GM19238 (cell line): Measurements from ENCODE around the gene ADGRB2.

ENCODE experiments used
- DNase-seq: peaks from one replicate; pipeline ENCODE4 v3.0.0; 2011; ENCODE audit warnings: low spot score; ENCODE audit not compliant: insufficient read length

ADGRB2 gene

DNA sequence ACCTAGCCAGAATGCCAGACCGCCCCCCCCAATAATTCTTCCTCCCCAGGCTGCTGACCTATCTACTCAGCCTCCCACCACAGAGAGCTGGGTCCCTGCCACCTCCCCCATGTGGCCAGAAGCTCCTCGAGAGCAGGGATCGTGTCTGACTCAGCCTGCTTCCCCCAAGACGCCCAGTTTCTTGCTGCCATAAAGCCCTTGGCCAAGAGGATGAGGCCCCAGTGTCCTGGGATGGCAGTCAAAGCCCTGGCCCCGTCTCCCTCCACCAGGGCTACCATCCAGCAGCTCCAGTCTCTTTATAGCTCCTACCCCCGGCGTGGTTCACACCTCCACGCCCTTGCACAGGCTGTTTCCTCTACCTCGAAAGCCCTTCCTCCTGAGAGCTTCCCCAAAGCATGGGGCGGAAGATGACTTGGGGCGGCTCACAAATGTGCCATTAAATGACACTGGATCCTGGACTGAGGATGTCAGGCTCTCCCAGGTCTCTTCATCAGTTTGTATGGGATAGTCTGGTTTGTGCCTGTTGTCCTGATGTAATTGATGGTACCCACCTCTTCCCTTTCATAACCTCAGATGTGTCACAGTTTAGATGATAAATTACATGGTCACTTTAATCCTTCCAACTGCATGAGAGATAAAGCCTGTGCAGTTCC is 13.2 kb downstream of the ADGRB2 start:
- no peak for DNase-seq

GRCh38 chr1:31749785-31750735 is 14.1 kb downstream of the ADGRB2 start:
- DNase-seq = no peak

DNA sequence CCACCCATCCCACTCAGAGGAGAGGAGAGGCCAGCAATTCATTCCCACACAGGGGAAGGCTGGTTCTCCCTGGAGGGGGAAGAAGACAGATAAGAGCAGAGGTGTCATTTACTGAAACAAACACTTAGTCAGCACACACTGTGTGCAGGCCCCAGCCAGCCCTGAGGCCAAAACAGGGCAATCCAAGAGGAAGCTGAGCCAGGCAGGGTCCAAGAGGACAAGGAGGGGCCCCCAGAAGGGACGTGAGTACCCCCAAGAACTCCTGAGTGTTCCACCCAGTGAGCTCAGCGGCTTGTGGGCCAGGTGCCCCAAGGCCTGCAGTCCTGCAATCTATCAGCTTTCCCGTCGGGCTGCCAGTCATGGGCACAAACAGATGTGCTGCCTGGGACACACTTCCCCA is 15.8 kb downstream of the ADGRB2 start:
- no peak for DNase-seq

GRCh38 chr1:31747304-31747703 is 16.8 kb downstream of the ADGRB2 start:
- DNase-seq = no peak

GRCh38 chr1:31746687-31747086 is 17.5 kb downstream of the ADGRB2 start:
- no peak for DNase-seq

GRCh38 chr1:31745946-31746670 is 18.0 kb downstream of the ADGRB2 start:
- DNase-seq = no peak

GRCh38 chr1:31745096-31745945 is 18.8 kb downstream of the ADGRB2 start:
- peak; percentile 77 for DNase-seq

GRCh38 chr1:31744165-31744888 is 19.8 kb downstream of the ADGRB2 start:
- DNase-seq = peak; percentile 76

DNA sequence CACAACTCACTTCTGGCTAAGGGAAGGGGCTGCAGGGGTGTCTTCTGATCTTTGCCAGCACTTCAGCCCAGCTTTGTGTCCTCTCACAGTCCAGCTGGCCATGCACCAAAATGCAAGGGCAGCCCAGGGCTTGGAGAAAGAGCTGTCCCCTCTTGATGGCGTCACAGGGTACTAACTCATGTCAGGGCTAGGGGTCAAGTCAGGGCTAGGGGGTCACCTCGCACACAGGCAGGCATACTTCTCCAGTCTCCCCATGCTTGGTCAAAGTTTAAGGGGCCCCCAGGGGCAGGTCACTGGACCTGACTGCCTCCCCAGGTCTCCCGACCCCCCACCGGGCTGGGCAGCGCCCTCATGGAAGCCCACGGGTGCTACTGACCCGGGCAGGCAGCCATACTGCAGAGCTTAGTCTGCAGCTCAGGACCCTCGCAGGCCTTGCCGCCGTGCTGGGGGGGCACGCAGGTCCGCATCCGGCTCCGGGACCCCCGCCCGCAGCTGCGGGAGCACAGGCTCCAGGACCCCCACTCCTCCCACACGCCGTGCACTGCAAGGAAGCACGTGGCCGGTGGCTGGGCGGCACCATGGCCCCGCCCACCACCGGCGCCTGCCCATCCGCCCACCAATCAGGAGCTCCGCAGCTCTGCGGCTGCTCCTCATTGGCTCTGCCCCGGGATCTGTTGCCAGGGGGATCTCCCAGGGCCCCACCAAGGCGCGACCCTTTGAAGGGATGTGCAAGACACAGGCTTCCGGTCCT is 21.5 kb downstream of the ADGRB2 start:
- no peak for DNase-seq

DNA sequence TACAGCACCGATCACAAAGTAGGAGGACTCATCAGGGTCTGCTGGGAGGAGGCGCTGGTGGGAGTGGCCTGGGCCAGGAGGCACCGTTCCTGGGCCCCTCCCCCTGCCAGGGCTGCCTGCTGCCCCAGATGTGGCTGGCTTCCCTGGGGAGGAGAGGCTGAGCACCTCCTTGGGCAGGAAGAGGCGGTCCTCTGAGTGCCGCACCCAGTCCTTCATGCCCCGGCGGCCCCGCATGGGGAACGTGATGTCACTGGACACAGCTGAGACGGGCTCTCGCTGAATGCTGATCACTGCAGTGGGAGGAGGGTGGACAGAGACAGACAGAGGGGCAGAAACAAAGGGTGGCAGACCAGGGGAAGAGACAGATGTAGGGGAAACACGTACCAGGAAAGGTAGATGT is 24.8 kb downstream of the ADGRB2 start:
- no peak for DNase-seq

- DNase-seq = no peak
Measured at GRCh38 chr1:31736675-31737074, 27.5 kb downstream of the ADGRB2 start.

DNA sequence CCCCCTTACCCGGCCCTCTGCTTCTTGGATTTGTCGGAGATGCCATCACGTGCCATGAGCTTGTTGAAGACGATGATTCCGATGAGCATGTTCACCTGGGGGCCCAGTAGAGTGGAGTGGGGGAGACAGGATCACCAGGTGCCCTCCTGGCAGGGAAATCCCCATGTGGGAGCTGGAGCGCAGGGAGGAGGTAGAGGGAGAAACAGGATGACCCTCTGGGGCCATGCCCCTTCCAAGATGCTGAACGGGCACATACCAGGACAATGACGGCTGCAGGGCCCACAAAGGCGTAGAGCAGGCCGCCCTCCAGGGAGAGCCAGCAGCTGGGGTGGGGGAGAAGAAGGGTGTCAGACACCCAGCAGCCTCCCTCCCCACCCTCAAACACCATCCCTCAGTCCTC is 28.6 kb downstream of the ADGRB2 start:
- no peak for DNase-seq

DNA sequence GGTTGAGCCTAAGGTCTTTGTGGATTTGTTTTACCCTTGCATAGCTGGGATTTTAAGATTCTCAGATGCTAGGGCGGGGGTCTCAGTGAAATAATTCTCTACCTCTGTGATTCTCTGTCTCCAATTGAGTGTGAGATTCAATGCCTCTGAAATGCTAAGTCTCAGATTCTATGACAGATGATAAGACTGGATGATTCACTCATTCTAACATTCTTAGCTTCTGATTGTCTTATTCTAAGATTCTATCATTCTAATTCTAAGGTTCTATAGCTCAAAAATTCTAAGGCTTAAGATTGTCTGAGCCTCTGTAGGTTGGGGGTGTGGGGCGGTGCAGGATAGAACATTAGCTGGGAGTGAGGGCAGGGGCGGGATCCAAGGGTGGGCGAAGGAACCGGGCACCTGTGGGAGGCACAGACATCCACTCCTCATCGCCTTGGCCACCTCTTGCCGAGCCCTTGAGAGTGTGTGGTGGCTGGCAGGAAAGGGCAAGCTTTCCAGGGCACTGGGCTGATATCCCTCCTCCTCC is 29.5 kb downstream of the ADGRB2 start:
- no peak for DNase-seq

- DNase-seq = no peak
Measured at GRCh38 chr1:31733389-31734219, 30.5 kb downstream of the ADGRB2 start.

GRCh38 chr1:31732751-31733289 is 31.3 kb downstream of the ADGRB2 start:
- DNase-seq = no peak

GRCh38 chr1:31732343-31732742 is 31.8 kb downstream of the ADGRB2 start:
- DNase-seq = no peak

DNA sequence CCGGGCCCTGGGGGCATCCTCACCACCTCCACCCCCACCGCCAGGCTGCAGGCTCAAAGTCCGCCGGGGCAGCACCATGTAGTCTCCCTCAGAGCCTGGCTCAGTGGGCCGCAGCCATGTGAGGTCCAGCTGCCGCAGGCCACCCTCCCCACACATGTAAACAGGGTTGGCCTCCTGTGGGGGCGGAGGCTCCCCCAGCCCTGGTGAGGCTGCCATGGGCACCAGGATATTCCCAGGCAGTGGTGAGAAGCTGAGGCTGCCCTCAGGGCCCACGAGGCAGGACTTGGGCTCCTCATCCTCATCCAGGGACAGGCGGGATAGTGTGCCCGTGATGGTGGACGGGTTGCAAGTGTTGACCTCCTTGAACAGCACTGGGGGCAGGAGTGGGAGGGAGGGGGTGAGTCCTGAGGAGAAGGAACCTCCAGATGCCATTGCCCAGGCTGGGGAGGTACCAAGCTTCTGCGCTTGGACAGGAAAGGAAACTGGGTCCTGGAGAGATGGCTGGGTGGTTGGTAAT is 33.0 kb downstream of the ADGRB2 start:
- no peak for DNase-seq
